Stimulated activated CD4-positive, alpha-beta T cell treated with anti-CD3 and anti-CD28 coated beads, Interleukin-2, amount 100 ng/mL, for 24 hours (primary cell): Measurements from ENCODE around the gene PIAS4.
"Not testable (repeated sequence)": the region's sequence is repeated elsewhere in the genome, so short reads cannot be mapped to it uniquely, and the experiment has no call there.

Experiments used
- DNase-seq, 2 donors: peaks; one replicate each; pipeline ENCODE4 v3.0.0-alpha.2; 2020

The PIAS4 gene, protein sequence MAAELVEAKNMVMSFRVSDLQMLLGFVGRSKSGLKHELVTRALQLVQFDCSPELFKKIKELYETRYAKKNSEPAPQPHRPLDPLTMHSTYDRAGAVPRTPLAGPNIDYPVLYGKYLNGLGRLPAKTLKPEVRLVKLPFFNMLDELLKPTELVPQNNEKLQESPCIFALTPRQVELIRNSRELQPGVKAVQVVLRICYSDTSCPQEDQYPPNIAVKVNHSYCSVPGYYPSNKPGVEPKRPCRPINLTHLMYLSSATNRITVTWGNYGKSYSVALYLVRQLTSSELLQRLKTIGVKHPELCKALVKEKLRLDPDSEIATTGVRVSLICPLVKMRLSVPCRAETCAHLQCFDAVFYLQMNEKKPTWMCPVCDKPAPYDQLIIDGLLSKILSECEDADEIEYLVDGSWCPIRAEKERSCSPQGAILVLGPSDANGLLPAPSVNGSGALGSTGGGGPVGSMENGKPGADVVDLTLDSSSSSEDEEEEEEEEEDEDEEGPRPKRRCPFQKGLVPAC

GRCh38 chr19:4007021-4007835, at the start of gene PIAS4:
TSS of gene PIAS4 (plus strand) at chr19:4007736. CDS start at chr19:4007761, 25 bp downstream.
- DNase-seq: peak; percentile 94

DNA sequence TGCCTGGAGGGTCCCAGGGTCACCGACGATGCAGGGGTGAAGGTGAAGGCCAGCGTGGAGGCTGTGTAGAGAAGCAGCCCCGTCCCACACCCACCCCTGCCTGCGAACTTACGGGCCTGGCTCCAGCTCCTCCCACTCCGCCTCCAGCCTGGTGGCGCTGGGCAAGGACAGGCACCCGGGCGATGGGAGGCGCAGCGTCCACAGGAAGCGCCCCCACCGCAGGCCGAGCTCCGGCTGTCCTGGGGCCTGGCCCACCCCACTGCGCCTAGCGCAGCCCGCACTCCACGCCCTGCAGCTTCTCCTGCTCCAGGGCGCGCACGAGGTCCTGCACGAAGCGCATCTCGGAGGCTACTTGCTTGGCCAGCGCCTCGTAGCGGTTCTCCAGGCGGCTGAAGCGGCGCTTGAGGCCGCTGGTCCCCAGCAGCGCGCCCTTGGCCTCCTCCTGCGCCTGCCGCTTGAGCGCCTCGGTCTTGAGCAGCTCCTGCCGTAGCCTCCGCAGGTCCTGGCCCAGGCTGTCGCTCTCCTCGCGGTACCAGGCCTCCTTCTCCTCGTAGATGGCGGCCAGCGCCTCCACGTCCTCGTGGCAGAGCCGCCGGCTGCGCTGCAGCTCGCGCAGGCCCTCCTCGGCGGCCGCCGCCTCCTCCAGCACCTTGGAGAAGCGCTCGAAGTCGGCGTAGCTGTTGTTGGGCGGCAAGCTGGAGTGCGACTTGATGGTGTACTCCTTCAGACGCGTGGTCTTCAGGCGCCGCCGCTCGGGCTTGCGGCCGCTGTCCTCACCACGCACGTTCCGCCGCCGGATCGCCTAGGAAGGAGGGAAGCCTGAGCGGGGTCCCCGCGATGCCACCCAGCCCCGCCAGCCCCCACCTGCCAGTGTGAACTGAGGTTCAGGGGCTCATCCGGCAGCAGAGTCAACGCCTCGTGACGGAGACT, 48.4 kb upstream of the PIAS4 start:
- DNase-seq: no peak

GRCh38 chr19:3959766-3960131, 47.8 kb upstream of the PIAS4 start:
- no peak for DNase-seq

DNA sequence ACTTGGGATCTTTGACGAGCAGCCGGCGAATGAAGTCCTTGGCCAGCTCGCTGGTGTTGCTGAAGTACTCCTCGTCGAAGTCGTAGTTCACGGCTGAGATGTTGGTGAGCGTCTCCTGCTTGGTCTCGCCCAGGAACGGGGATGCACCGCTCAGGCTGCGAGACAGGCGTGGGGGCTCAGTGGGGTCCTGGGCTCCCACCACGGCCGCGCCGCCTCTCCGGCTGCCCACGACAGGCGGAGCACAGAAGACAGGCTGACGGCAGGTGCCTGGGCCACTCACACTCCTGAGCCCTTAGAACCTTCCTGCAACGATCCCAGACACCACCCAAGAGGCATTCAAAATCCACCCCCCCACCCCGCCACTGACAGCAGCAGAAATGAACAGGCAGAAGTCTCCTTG, 46.5 kb upstream of the PIAS4 start:
- no peak for DNase-seq

GRCh38 chr19:3963458-3964255, 43.9 kb upstream of the PIAS4 start:
- DNase-seq: no peak

DNA sequence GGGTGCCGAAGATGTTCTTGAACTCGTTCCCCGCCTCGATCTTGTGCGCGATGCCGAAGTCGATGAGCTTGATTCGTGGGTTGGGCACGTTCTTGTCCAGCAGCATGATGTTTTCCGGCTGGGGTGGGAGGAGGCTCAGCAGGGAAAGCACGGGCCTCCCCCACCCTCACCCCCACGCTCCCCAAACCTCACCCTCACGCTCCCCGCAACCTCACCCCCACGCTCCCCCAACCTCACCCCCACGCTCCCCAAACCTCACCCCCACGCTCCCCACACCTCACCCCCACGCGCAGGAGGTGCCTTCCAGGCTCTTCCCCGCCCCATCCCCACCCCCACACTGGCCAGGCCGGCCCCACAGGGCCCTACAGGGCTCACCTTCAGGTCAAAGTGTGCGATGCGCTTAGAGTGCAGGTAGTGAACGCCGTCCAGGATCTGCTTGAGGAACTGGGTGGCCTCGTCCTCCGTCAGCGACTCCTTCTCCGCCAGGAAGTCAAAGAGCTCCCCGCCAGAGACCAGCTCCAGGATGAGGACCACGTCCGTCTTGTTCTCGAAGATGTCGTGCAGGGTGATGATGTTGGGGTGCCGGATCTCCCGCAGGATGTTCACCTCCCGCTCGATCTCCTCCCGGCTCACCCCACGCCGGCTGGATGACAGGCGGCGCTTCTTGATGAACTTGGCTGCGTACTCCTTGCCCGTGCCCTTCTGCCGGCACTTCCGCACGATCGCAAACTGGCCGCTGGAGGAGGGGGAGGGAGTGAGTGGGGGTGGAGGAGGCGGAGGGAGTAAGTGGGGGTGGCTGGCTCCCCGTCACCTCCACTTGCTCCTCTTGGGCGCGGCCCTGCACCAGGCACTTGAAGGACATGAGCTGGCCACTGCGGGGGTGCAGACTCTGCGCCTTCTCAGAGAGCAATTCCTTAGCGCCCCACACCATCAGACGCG, 43.0 kb upstream of the PIAS4 start:
- DNase-seq: no peak

- DNase-seq: no peak
Measured at GRCh38 chr19:3966051-3967017, 41.2 kb upstream of the PIAS4 start.

GRCh38 chr19:3967983-3968382, 39.6 kb upstream of the PIAS4 start:
- not testable (repeated sequence) for DNase-seq

DNA sequence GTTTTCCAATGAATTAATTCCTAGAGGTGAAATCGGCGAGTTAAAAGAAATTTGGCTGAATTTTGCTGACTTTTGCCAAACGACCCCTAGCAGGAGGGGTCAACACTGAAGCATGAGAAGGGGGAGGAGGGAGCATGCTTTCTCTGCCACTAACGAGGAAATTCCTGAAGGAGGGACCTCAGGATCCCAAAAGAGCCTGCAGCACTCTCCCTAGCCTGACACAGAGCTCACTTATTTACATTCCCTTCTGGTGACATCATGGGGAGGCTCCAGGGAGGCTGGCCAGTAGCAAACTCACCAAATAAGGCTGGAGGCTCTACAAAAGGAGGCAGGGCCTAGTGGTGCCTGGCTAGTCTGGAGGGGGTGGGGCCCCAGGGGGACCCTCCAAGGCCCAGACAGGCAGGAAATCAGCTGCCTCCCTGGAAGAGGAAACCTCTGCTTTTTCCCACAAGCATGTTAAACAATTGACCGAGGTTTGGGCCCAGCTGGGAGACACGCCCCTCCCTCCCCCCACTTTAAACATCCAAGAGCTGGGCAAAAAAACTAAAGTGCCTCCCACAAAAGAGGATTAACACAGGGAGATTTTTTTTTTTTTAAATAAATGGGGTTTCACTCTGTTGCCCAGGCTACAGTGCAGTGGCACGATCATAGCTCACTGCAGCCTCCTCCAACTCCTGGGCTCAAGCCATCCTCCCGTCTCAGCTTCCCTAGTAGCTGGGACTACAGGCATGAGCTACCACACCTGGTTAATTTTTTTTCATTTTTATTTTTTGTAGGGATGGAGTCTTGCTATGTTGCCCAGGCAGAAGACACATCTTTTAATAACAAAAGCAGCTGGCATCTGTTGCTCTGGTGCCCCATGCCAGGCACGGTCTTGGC, 38.7 kb upstream of the PIAS4 start:
- no peak for DNase-seq

GRCh38 chr19:3969435-3970312, 37.9 kb upstream of the PIAS4 start:
- DNase-seq: no peak

DNA sequence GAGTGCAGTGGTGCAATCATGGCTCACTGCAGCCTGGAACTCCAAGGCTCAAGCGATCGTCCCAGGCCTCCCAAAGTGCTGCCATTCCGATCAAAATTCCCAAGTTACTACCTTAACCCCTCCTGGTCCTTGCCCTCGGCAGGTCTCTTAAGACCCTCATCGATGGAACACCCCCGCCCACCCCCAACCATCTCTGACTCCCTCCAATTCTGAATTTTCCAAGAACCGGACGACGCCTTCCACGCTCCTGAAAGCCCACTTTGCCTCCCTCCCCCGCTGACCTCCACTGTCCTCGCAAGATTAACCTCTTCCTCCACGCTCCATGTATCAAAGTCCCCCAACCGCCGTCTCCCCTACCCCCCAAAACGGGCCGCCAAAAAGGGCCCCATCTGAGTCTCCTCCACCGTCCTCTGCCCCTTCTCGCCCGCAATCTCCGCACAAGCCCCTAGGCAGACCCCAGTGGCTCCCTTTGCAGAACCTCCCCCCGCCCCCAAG, 37.2 kb upstream of the PIAS4 start:
- DNase-seq: no peak

DNA sequence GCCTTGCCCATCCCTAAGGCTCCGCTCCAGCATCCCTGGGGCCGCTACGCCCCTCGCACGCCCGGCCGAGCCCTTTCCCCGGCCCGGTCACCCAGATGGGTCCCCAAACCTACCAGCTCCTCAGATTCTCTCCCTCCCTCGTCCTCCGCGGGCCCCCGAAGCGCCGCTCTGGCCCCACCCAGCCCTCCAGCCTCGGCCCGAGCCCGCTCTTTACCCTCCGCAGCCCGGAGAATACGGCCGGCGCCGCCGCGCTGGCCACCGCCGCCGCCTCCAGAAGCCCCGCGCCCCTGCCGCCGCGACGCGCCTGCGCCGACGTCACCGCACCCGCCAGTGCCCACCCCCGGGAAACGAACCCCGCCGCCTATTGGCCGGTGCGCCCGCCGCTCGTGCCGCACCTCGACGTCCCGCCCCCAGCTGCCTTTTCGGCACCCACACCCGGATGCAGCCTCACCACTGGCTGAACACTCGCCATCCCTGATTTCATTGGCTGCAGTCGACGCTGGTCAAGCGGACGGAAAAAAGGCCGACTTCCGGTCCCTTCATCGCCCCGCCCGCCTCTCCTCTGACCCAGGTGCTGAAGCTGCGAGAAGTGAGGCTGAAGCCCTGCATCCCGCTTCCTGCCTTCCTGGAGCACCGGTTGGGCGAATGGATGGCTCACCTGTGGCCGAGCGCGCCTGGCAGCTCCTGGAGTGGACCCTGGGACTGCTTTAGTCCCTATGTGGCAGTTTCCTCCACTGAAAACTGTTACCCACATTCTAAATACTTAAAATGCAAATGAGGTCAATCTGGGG, 36.5 kb upstream of the PIAS4 start, which contains the start of gene DAPK3:
Gene DAPK3, minus strand, starts transcription at position 292 of the 791 bp plus-strand sequence. CDS start 1,364 bp downstream, outside the sequence.
- DNase-seq: peak; percentile 95 to 97

GRCh38 chr19:3975144-3975543, 32.4 kb upstream of the PIAS4 start:
- no peak for DNase-seq

DNA sequence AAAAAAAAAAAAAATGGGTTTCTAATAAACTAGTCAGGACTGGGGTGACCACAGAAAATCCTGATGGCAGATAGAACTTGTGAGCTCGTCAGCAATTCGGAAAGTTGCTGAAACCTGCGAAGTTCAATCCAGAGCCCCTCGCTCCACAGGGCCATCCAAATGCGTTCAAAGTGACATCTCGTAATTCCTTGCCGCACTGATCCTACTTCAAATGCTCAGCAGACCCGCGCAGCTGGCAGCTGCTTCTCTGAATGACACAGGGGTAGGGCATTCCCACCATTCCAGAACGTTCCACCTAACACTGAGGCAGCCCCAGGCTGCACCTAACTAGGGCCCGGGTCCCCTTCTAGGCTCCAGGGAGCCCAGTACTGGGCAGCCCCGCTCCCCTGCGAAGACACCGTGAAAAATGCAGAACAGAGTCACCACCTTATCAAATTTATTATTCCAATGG, 31.9 kb upstream of the PIAS4 start:
- no peak for DNase-seq

DNA sequence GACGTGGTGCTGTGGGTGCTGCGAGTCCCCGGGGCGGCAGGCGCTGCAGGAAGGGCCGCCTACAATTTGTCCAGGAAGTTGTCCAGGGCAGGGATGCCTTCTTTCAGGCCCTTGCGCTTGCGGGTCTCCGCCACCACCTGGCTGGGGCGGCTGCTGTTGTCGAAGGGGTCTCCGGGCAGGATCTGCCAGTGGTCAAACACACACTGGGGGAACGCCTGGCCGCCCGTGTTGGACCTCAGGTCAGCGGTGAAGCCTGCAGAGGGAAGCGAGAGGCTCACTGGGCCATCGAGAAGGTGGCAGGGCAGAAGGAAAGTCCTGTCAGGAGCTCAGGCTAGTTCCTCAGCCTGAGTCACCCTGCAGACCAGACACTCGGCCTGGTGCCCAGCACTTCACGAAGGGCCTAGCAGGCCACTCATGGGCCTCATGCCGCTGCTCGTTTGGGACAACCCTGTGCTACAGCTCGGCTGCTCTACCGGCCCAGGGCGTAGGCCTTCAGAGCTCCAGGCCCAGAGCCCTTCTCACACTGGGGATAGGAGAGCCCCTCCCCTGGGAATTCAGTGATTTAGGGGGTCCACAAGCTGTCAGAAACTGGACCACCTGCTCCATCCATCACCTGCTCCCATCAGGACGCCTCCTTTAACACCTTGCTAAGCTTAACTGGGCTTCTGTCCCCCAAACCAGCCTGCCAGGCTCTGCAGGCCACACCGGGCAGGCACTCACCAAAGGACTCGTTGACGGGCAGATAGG, 30.9 kb upstream of the PIAS4 start:
- DNase-seq: peak in 1 of 2 donors; percentile 43
